GM18526 (cell line): ENCODE measurements around the gene CT45A8.
"Not testable (repeated sequence)": the region's sequence is repeated elsewhere in the genome, so short reads cannot be mapped to it uniquely, and the experiment has no call there.

Source experiments
- POLR2A ChIP-seq: IDR thresholded peaks from 3 replicates; pipeline ENCODE4 v1.6.1; 2011; ENCODE audit not compliant: insufficient read length; ENCODE audit errors: extremely low read depth

CT45A8 gene

GRCh38 chrX:135854438-135854837 lies at the start of gene CT45A8:
Gene CT45A8, minus strand, starts transcription at chrX:135854538. Its CDS starts 3,755 bp downstream, at chrX:135850783.
- not testable (repeated sequence) for TF ChIP-seq POLR2A

- TF ChIP-seq POLR2A = no peak
These were observed 39.0 kb upstream of the CT45A8 start, which contains the start of the genes CT45A10 and SAGE1 for GRCh38 chrX:135893294-135893817. Gene CT45A10, minus strand, starts transcription at chrX:135893444. Its CDS starts 8,100 bp downstream, at chrX:135885344. Gene SAGE1, plus strand, starts transcription at chrX:135893716. Its CDS starts 2,527 bp downstream, at chrX:135896243.

- no peak for TF ChIP-seq POLR2A
These were observed 38.4 kb upstream of the CT45A8 start for GRCh38 chrX:135892781-135893180.

DNA sequence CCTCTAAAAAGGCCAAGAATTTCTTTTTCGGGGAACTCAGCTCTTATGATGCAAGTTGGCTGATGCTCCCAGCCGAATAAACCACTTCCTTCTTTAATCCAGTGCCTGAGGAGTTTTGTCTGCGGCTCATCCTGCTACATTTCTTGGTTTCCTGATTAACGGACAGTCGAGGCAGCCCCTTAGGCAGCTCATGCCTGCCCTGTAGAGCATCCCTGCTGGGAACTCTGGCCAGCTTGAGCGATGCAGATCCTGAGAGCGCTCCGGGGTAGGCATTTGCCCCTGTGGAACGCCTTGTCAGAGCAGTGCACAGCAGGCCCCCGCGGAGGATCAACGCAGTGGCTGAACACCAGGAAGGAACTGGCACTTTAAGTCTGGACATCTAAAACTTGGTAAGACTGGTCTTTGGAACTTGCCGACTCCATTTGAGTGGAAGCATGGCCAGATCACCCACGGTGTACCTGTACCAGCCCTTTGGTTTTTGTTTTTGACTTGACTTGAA lies 35.8 kb upstream of the CT45A8 start:
- no peak for TF ChIP-seq POLR2A

DNA sequence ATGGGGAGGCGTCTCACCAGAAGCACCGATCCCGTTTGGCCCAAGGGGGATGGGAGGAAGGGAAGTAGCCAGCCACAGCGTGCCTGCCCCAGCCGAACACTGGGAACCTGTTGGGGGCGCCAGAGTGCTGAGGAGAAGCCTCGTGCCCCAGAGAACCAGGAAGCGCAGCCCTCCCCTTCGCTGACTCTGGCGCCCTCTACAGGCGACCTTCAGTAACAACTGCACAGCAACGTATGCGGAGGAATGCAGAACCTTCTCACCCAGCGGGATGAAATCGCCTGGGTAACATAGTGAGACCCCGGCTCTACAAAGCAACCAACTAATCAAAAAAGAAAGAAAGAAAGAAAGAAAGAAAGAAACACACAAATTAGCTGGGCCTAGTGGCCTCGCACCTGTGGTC lies 17.4 kb upstream of the CT45A8 start, which contains the start of gene CT45A9:
Gene CT45A9, minus strand, starts transcription at position 101 of the 400 bp plus-strand sequence. CDS start 3,751 bp downstream, outside the sequence.
- TF ChIP-seq POLR2A = not testable (repeated sequence)

DNA sequence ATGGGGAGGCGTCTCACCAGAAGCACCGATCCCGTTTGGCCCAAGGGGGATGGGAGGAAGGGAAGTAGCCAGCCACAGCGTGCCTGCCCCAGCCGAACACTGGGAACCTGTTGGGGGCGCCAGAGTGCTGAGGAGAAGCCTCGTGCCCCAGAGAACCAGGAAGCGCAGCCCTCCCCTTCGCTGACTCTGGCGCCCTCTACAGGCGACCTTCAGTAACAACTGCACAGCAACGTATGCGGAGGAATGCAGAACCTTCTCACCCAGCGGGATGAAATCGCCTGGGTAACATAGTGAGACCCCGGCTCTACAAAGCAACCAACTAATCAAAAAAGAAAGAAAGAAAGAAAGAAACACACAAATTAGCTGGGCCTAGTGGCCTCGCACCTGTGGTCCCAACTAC lies 17.2 kb downstream of the CT45A8 start, which contains the start of gene CT45A7:
Gene CT45A7, minus strand, starts transcription at position 101 of the 400 bp plus-strand sequence. CDS start 3,747 bp downstream, outside the sequence.
- TF ChIP-seq POLR2A = not testable (repeated sequence)

DNA sequence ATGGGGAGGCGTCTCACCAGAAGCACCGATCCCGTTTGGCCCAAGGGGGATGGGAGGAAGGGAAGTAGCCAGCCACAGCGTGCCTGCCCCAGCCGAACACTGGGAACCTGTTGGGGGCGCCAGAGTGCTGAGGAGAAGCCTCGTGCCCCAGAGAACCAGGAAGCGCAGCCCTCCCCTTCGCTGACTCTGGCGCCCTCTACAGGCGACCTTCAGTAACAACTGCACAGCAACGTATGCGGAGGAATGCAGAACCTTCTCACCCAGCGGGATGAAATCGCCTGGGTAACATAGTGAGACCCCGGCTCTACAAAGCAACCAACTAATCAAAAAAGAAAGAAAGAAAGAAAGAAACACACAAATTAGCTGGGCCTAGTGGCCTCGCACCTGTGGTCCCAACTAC lies 34.4 kb downstream of the CT45A8 start, which contains the start of gene CT45A2:
Gene CT45A2, minus strand, starts transcription at position 101 of the 400 bp plus-strand sequence. CDS start 3,747 bp downstream, outside the sequence.
- not testable (repeated sequence) for TF ChIP-seq POLR2A

DNA sequence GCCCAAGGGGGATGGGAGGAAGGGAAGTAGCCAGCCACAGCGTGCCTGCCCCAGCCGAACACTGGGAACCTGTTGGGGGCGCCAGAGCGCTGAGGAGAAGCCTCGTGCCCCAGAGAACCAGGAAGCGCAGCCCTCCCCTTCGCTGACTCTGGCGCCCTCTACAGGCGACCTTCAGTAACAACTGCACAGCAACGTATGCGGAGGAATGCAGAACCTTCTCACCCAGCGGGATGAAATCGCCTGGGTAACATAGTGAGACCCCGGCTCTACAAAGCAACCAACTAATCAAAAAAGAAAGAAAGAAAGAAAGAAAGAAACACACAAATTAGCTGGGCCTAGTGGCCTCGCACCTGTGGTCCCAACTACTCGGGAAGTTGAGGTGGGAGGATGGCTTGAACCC lies 51.7 kb downstream of the CT45A8 start, which contains the start of gene CT45A6:
Gene CT45A6, minus strand, starts transcription at position 101 of the 400 bp plus-strand sequence. CDS start 3,794 bp downstream, outside the sequence.
- TF ChIP-seq POLR2A = not testable (repeated sequence)
